H1 (cell line): ENCODE data around the gene VSIG2. TPM values are rescaled to one million over a fixed set of nuclear protein-coding genes. Genes with fewer than 3 reads are reported as not detected.

Experiments
- CTCF ChIA-PET: fragments of 300-600 bp; sonication (Branson Sonifier 250); formaldehyde crosslinking; loops from one replicate; lab custom pipeline; 2021; ENCODE audit not compliant: partially characterized antibody; lab: Charles Lee
- POLR2A ChIA-PET: fragments of 300-600 bp; sonication (Branson Sonifier 250); formaldehyde crosslinking; loops from one replicate; lab custom pipeline; 2021; ENCODE audit warnings: inconsistent platforms; ENCODE audit not compliant: partially characterized antibody; lab: Charles Lee
- DNase-seq, 2 experiments: peaks; one replicate each; pipeline versions ENCODE4 v3.0.0 to v3.0.0-alpha.2; 2010 to 2022; ENCODE audit warnings: low spot score in 2 of 2, low read depth in 1 of 2, mixed read lengths in 1 of 2
- FAIRE-seq: peaks from 2 replicates; lab custom pipeline; 2011; peaks lifted over from hg19 to GRCh38; lab: Jason Lieb, UNC
- H2AFZ ChIP-seq: 2 replicates; pipeline ENCODE4 v1.8.1; 2012; ENCODE audit warnings: low read length, inconsistent platforms
- H2AK5ac ChIP-seq: 2 replicates; pipeline ENCODE4 v1.6.1; 2013; ENCODE audit warnings: low read depth, low read length
- H2BK120ac ChIP-seq: replicated peaks from 2 replicates; pipeline ENCODE3; 2013; ENCODE audit warnings: low read depth, low read length, inconsistent platforms
- H2BK12ac ChIP-seq: 2 replicates; pipeline ENCODE4 v1.6.1; 2013; ENCODE audit warnings: low read depth, low read length
- H2BK15ac ChIP-seq: 2 replicates; pipeline ENCODE4 v1.6.1; 2013; ENCODE audit warnings: low read length
- H2BK20ac ChIP-seq: 2 replicates; pipeline ENCODE4 v1.6.1; 2013; ENCODE audit warnings: low read length
- H2BK5ac ChIP-seq: 2 replicates; pipeline ENCODE4 v1.6.1; 2013; ENCODE audit warnings: low read depth, low read length
- H3K14ac ChIP-seq: 2 replicates; pipeline ENCODE4 v1.6.1; 2013; ENCODE audit warnings: inconsistent platforms; ENCODE audit not compliant: insufficient read length
- H3K18ac ChIP-seq: 2 replicates; pipeline ENCODE4 v1.6.1; 2013; ENCODE audit warnings: low read length; ENCODE audit errors: extremely low read depth
- H3K23ac ChIP-seq: 2 replicates; pipeline ENCODE4 v1.6.1; 2013; ENCODE audit warnings: inconsistent platforms; ENCODE audit not compliant: insufficient read length
- H3K23me2 ChIP-seq: 2 replicates; pipeline ENCODE4 v1.6.1; 2013; ENCODE audit warnings: low read depth, low read length
- H3K27ac ChIP-seq: 2 replicates; pipeline ENCODE4 v1.6.1; 2011; ENCODE audit warnings: low read depth, low read length, inconsistent platforms
- H3K27me3 ChIP-seq, 4 experiments: replicated peaks in 1 of 4; 1 replicate in 1 of 4; 2 replicates in 3 of 4; pipeline versions ENCODE4 v1.6.1 to v1.8.1; 2011 to 2013; ENCODE audit warnings: low read length in 3 of 4, mild to moderate bottlenecking in 3 of 4, inconsistent platforms in 2 of 4, mixed read lengths in 2 of 4, moderate library complexity in 1 of 4; ENCODE audit not compliant: control insufficient read depth in 3 of 4, insufficient read depth in 3 of 4; ENCODE audit errors: extremely low read depth in 1 of 4
- H3K36me3 ChIP-seq, 4 experiments: 2 replicates each; pipeline versions ENCODE4 v1.6.1 to v1.8.1; 2011 to 2013; ENCODE audit warnings: mild to moderate bottlenecking in 4 of 4, low read length in 3 of 4, moderate library complexity in 2 of 4, control low read depth in 1 of 4, inconsistent platforms in 1 of 4; ENCODE audit not compliant: insufficient read depth in 4 of 4, control insufficient read depth in 2 of 4
- H3K4ac ChIP-seq: replicated peaks from 2 replicates; pipeline ENCODE3; 2013; ENCODE audit warnings: low read length, low read depth, mixed read lengths, inconsistent platforms; ENCODE audit not compliant: insufficient read length
- H3K4me1 ChIP-seq, 4 experiments: replicated peaks in 1 of 4; 1 replicate in 1 of 4; 2 replicates in 3 of 4; pipeline versions ENCODE4 v1.6.1 to v1.8.1; 2011 to 2013; ENCODE audit warnings: low read length in 3 of 4, inconsistent platforms in 2 of 4, mixed read lengths in 1 of 4; ENCODE audit not compliant: insufficient read depth in 4 of 4, control insufficient read depth in 3 of 4
- H3K4me2 ChIP-seq, 2 experiments: 2 replicates each; pipeline versions ENCODE4 v1.6.1 to v1.8.1; 2011 to 2013; ENCODE audit warnings: low read depth in 2 of 2, low read length in 2 of 2, control low read depth in 1 of 2, inconsistent platforms in 1 of 2, mild to moderate bottlenecking in 1 of 2; ENCODE audit not compliant: insufficient read depth in 1 of 2
- H3K4me3 ChIP-seq, 4 experiments: fragments of 200-600, 300-600 bp in 1 of 4; sonication (generic), shearing (Covaris generic), sonication (Bioruptor Twin) in 1 of 4; 2 replicates each; pipeline versions ENCODE4 v1.5.1 to v1.8.1; 2011 to 2016; ENCODE audit warnings: low read length in 4 of 4, low read depth in 3 of 4, control low read depth in 2 of 4, inconsistent platforms in 2 of 4, mild to moderate bottlenecking in 2 of 4, mixed read lengths in 1 of 4, moderate library complexity in 1 of 4; ENCODE audit not compliant: insufficient read depth in 2 of 4; ENCODE audit errors: extremely low read depth in 1 of 4
- H3K56ac ChIP-seq: replicated peaks from 2 replicates; pipeline ENCODE3; 2013; ENCODE audit warnings: low read depth, mild to moderate bottlenecking, mixed read lengths, low read length, inconsistent platforms; ENCODE audit not compliant: insufficient read length
- H3K79me1 ChIP-seq: 2 replicates; pipeline ENCODE4 v1.6.1; 2013; ENCODE audit warnings: low read depth, low read length, control low read depth
- H3K79me2 ChIP-seq, 2 experiments: 2 replicates each; pipeline versions ENCODE4 v1.6.1 to v1.8.1; 2012 to 2013; ENCODE audit warnings: low read length in 2 of 2, mild to moderate bottlenecking in 2 of 2, inconsistent platforms in 1 of 2; ENCODE audit not compliant: insufficient read depth in 2 of 2, control insufficient read depth in 1 of 2
- H3K9ac ChIP-seq, 4 experiments: replicated peaks in 1 of 4; 1 replicate in 1 of 4; 2 replicates in 3 of 4; pipeline versions ENCODE4 v1.6.1 to v1.8.1; 2011 to 2013; ENCODE audit warnings: low read depth in 3 of 4, low read length in 3 of 4, control low read depth in 2 of 4, mild to moderate bottlenecking in 2 of 4, moderate library complexity in 2 of 4, inconsistent platforms in 1 of 4; ENCODE audit errors: extremely low read depth in 1 of 4
- H3K9me3 ChIP-seq, 2 experiments: 2 replicates each; pipeline versions ENCODE4 v1.6.1 to v1.8.1; 2012 to 2013; ENCODE audit warnings: mild to moderate bottlenecking in 2 of 2, moderate library complexity in 2 of 2, control low read depth in 1 of 2, inconsistent platforms in 1 of 2, low read depth in 1 of 2, low read length in 1 of 2, mixed read lengths in 1 of 2; ENCODE audit not compliant: insufficient read depth in 2 of 2
- H4K20me1 ChIP-seq, 2 experiments: replicated peaks in 1 of 2; 2 replicates each; pipeline versions ENCODE3 to v1.8.1; 2011 to 2013; ENCODE audit warnings: inconsistent platforms in 2 of 2, low read length in 2 of 2, mild to moderate bottlenecking in 1 of 2; ENCODE audit not compliant: insufficient read depth in 2 of 2, control insufficient read depth in 1 of 2
- H4K5ac ChIP-seq: 2 replicates; pipeline ENCODE4 v1.6.1; 2013; ENCODE audit warnings: low read length, low read depth, mixed read lengths, inconsistent platforms; ENCODE audit not compliant: insufficient read length
- H4K8ac ChIP-seq: 2 replicates; pipeline ENCODE4 v1.8.0; 2013; ENCODE audit warnings: mild to moderate bottlenecking, moderate library complexity, low read length, inconsistent platforms; ENCODE audit not compliant: insufficient read depth; ENCODE audit errors: extremely low read depth
- H4K91ac ChIP-seq: replicated peaks from 2 replicates; pipeline ENCODE3; 2013; ENCODE audit warnings: low read length, mixed read lengths, inconsistent platforms; ENCODE audit not compliant: insufficient read length
- CEBPB ChIP-seq: IDR thresholded peaks from 2 replicates; pipeline ENCODE4 v1.6.1; 2012; ENCODE audit warnings: low read depth, low read length
- CREB1 ChIP-seq: IDR thresholded peaks from 2 replicates; pipeline ENCODE4 v1.6.1; 2012; ENCODE audit warnings: inconsistent platforms
- CTCF ChIP-seq, 3 experiments: IDR thresholded peaks; 1 replicate in 2 of 3; 2 replicates in 1 of 3; pipeline versions ENCODE4 v1.5.1 to v1.6.1; 2011; ENCODE audit warnings: low read length in 3 of 3, mild to moderate bottlenecking in 3 of 3, inconsistent platforms in 2 of 3, low read depth in 1 of 3, moderate library complexity in 1 of 3; ENCODE audit not compliant: insufficient read depth in 1 of 3; ENCODE audit errors: control extremely low read depth in 1 of 3
- GTF2F1 ChIP-seq: IDR thresholded peaks from 2 replicates; pipeline ENCODE4 v1.6.1; 2012; ENCODE audit warnings: low read depth, low read length, improper control_type of control experiment, borderline replicate concordance
- JUND ChIP-seq: IDR thresholded peaks from 2 replicates; pipeline ENCODE4 v1.6.1; 2011; ENCODE audit warnings: mild to moderate bottlenecking, improper control_type of control experiment, low read length
- KDM4A ChIP-seq: IDR thresholded peaks from one replicate; pipeline ENCODE4 v1.7.1; 2012; ENCODE audit warnings: low read depth, mild to moderate bottlenecking, moderate library complexity, low read length, inconsistent platforms; ENCODE audit not compliant: severe bottlenecking
- NRF1 ChIP-seq: IDR thresholded peaks from 2 replicates; pipeline ENCODE4 v1.6.1; 2011; ENCODE audit warnings: mild to moderate bottlenecking, low read depth, low read length, improper control_type of control experiment
- POLR2A ChIP-seq, 2 experiments: IDR thresholded peaks; 1 replicate in 1 of 2; 2 replicates in 1 of 2; pipeline ENCODE4 v1.6.1; 2011; ENCODE audit warnings: low read depth in 2 of 2, low read length in 2 of 2, mild to moderate bottlenecking in 2 of 2; ENCODE audit errors: control extremely low read depth in 1 of 2
- RNF2 ChIP-seq: fragments of 200-900, 300-1000 bp; sonication (generic); IDR thresholded peaks from 2 replicates; pipeline ENCODE4 v1.7.1; 2016; ENCODE audit warnings: borderline replicate concordance, low read depth, mild to moderate bottlenecking, antibody characterized with exemption, low read length; ENCODE audit not compliant: poor library complexity, severe bottlenecking; ENCODE audit errors: missing control alignments
- SP1 ChIP-seq: IDR thresholded peaks from 2 replicates; pipeline ENCODE4 v1.6.1; 2011; ENCODE audit warnings: low read depth, low read length
- SRF ChIP-seq: IDR thresholded peaks from 2 replicates; pipeline ENCODE4 v1.6.1; 2011; ENCODE audit warnings: mild to moderate bottlenecking, low read depth, low read length, moderate library complexity
- TAF1 ChIP-seq: IDR thresholded peaks from 2 replicates; pipeline ENCODE4 v1.6.1; 2011; ENCODE audit warnings: mild to moderate bottlenecking, low read depth, low read length
- WGBS, 2 experiments: shearing (Covaris generic) in 1 of 2; methylation state at CpG; one replicate each; pipeline versions ENCODE4 v1.1.6 to v1.1.7; 2013 to 2015; ENCODE audit warnings: low lambda C conversion rate in 2 of 2, mixed read lengths in 2 of 2, inconsistent platforms in 1 of 2, low coverage in 1 of 2, missing lambda C conversion rate in 1 of 2; ENCODE audit not compliant: insufficient replicate concordance in 2 of 2, insufficient coverage in 1 of 2, insufficient read length in 1 of 2; ENCODE audit errors: extremely low coverage in 1 of 2, missing lambda C conversion rate in 1 of 2; 5-methylcytosine and 5-hydroxymethylcytosine counted together
- polyA plus RNA-seq, 7 experiments: library from polyadenylated mRNA; depleted of rRNA in 3 of 7; stranded (reverse) in 5 of 7; unstranded in 2 of 7; fragments of >200 nt in 5 of 7; fragments of 200-250 nt in 2 of 7; gene quantifications; 1 replicate in 5 of 7; 2 replicates in 1 of 7; 4 replicates in 1 of 7; pipeline versions ENCODE4 v1.2.1 to v1.2.3, GENCODE V29; 2011 to 2013; ENCODE audit warnings: missing spikeins in 2 of 7, mixed read lengths in 2 of 7
- total RNA-seq: library from RNA; stranded (reverse); fragmentation: NEBNext Ultra II Directional; extraction: Animal tissue kit (Norgen Biotek cat#: 25700); gene quantifications from 2 replicates; pipeline ENCODE4 v1.2.1, GENCODE V29; 2021

Gene VSIG2
- total and polyA plus RNA-seq, 2 of the 8 experiments (the other 6 are each of a cell fraction or from before 2014, with no cell fraction given): 0.18 TPM; not detected in 1

GRCh38 chr11:124783002-124783401, 30.9 kb upstream of the VSIG2 start:
- Histone ChIP-seq H2BK15ac (no peak overlapping the region), H2AK5ac (no peak overlapping the region), H2BK120ac (no peak overlapping the region), H3K4me1 (no peaks in the 10 kb centered on the region), H3K79me2 (peaks cover 3 to 46% of the 10 kb centered on the region in 2 experiments; a peak in 3 of 4 replicates), H3K27ac (no peak overlapping the region), H3K14ac (no peak overlapping the region), H3K4ac (no peak overlapping the region), H2BK5ac (no peak overlapping the region), H2AFZ (no peak overlapping the region), H3K56ac (no peak overlapping the region), H4K8ac (no peak overlapping the region), H3K23me2 (no peaks in the 10 kb centered on the region), H3K4me3 (no peak overlapping the region), H3K27me3 (no peaks in the 10 kb centered on the region), H4K91ac (no peak overlapping the region), H3K4me2 (no peak overlapping the region), H3K23ac (no peak overlapping the region), H3K36me3 (no peaks in the 10 kb centered on the region), H3K9ac (no peak overlapping the region), H3K9me3 (no peaks in the 10 kb centered on the region), H4K5ac (no peak overlapping the region), H4K20me1 (peaks cover 2 to 4% of the 10 kb centered on the region in 2 experiments), H3K79me1 (peaks cover 4% of the 10 kb centered on the region; the same call in 1 of the 2 replicates), H3K18ac (no peak overlapping the region), H2BK12ac (no peak overlapping the region), H2BK20ac (no peak overlapping the region)
- POLR2A ChIA-PET: interaction anchor here (1.0 to 3.7 kb wide), 5 partner anchors 11 to 25 kb away, joined by 3 to 13 read pairs (median 4); partner anchors contain the start of gene MSANTD2
- CTCF ChIA-PET: interaction anchor here (0.7 to 4.9 kb wide), 12 partner anchors 8 to 172 kb away, joined by 3 to 28 read pairs (median 5); partner anchors contain the start of gene PANX3
- FAIRE-seq: no peak
- no peak for DNase-seq
- WGBS, 2 experiments: 94% methylated on average over 4 of the region's 4 CpGs; no CpG with 5 or more reads in 1 of the 2 experiments
- no peak for TF ChIP-seq JUND
- TF ChIP-seq POLR2A (IDR thresholded peaks at IDR 0.05; ENCODE audit: control extremely low read depth in 1 of 2, low read depth in 2 of 2, low read length in 2 of 2): no peak
- TF ChIP-seq KDM4A: no peak
- no peak for TF ChIP-seq CTCF (IDR thresholded peaks at IDR 0.05; ENCODE audit: control extremely low read depth in 1 of 3, insufficient read depth in 1 of 3, low read depth in 1 of 3, low read length in 3 of 3)
- no peak for TF ChIP-seq TAF1
- no peak for TF ChIP-seq NRF1
- TF ChIP-seq CREB1: no peak
- TF ChIP-seq SP1: no peak
- TF ChIP-seq GTF2F1: no peak
- TF ChIP-seq SRF: no peak
- no peak for TF ChIP-seq RNF2
- no peak for TF ChIP-seq CEBPB
